GM10248 (cell line): Measurements from ENCODE around the gene SLC25A48.

ENCODE experiments used
- CTCF ChIA-PET: fragments of 300-600 bp; sonication (Branson Sonifier 250); formaldehyde crosslinking; extraction: SDS; loops from one replicate; lab custom pipeline; 2021; ENCODE audit warnings: antibody characterized with exemption; lab: Yijun Ruan, JAX
- POLR2A ChIA-PET: fragments of 350-650 bp; sonication (Branson Sonifier 250); formaldehyde crosslinking; extraction: SDS; loops from one replicate; lab custom pipeline; 2020; ENCODE audit warnings: antibody characterized with exemption; lab: Yijun Ruan, JAX
- DNase-seq: peaks from one replicate; pipeline ENCODE4 v3.0.0; 2012; ENCODE audit errors: extremely low spot score
- TF ChIP-seq, protein P1 (sequence below): IDR thresholded peaks from 2 replicates; pipeline ENCODE4 v1.5.1; 2012; ENCODE audit warnings: mild to moderate bottlenecking, low read depth; ENCODE audit errors: extremely low read depth, missing control alignments, control extremely low read depth

Gene SLC25A48

DNA sequence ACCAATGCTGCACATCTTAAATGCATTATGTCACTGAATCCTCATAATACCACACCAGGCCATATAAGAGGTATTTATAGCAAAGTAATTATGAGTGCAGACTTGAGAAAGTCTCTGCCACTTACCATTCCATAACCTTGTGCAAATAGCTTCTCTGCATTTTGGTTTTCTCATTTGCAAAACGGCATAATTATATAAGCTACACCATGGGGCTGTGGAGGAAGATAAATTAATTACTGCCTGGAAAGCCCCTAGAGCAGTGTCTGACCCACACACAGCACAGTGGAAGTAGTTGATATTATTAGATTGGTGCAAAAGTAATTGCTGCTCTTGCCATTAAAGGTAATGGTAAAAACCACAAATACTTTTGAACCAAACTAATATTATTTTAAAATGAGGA, 70.7 kb downstream of the SLC25A48 start:
- TF ChIP-seq, protein P1, sequence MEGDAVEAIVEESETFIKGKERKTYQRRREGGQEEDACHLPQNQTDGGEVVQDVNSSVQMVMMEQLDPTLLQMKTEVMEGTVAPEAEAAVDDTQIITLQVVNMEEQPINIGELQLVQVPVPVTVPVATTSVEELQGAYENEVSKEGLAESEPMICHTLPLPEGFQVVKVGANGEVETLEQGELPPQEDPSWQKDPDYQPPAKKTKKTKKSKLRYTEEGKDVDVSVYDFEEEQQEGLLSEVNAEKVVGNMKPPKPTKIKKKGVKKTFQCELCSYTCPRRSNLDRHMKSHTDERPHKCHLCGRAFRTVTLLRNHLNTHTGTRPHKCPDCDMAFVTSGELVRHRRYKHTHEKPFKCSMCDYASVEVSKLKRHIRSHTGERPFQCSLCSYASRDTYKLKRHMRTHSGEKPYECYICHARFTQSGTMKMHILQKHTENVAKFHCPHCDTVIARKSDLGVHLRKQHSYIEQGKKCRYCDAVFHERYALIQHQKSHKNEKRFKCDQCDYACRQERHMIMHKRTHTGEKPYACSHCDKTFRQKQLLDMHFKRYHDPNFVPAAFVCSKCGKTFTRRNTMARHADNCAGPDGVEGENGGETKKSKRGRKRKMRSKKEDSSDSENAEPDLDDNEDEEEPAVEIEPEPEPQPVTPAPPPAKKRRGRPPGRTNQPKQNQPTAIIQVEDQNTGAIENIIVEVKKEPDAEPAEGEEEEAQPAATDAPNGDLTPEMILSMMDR = no peak
- no peak for DNase-seq
- ChIA-PET POLR2A (no interaction called here), CTCF (interaction anchor here (1.1 to 1.7 kb wide), 3 partner anchors 16 to 518 kb away, joined by 3 to 4 read pairs (median 4); no protein-coding TSS in a partner anchor)

DNA sequence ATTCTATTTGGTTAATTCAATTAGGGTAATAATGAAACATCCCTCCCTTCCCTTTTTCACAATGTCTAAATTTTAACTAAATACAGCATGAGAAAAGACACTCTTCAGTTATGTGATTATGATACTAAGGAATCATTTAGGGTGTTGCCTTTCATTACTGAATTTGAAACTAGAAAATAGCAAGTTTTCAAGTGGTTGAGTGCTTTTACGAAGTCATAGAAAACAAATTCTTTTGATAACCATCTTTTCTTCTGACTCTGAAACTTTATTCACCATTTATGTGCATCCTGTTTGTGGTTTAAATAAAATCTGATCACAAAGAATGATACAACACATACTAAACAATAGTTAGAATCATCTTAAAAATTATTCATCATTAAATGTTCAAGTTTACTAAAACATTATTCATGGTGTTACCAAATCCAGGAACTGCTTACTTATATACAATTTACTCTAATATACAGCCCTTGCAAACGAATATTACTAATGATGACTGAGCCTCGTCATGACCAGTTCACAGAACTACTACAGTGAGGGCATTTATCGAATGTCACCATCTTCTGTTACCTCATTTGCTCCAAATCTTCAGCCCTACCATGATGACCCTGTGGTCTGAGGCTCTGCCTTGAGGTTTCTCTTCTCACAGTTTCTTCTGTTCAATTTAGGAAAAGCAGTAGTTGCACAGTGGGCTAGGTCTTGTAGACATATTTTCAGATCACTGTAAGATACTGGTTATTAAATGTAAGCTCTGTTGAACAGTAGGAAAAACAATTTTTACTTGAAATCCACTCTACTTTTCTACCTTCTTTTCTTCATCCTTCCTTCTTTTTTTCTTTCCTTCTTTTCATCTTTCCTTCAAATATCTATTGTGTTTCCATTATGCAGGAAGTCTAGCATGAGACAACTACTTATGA, 79.5 kb downstream of the SLC25A48 start:
- TF ChIP-seq, protein P1 = no peak
- ChIA-PET POLR2A (no interaction called here), CTCF (no interaction called here)
- no peak for DNase-seq

DNA sequence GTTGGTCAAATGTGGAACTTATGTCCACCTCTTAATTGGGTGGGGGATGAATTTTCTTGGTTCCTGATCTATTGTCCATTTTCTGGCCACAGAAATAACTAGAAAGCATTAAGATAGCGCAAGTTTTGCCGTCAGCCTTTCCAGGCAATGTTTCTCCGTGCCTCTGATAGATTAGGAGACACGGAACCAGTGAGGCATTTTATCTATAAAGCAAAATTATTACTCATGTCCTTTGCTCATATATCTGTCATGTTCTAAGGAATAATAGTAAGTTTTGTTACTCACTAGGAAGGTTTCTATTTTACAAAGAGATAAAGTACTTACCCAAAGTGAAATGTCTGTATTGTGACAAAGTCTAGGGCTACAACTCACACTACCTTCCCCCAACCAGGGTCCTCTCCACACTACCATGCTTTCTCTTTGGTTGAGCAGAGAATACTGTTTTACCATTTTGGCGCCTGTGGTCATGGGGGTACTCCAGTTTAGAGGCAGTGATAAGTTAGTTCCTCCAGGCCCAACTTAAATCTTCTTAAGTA, 81.1 kb downstream of the SLC25A48 start:
- CTCF ChIA-PET = no interaction called here

DNA sequence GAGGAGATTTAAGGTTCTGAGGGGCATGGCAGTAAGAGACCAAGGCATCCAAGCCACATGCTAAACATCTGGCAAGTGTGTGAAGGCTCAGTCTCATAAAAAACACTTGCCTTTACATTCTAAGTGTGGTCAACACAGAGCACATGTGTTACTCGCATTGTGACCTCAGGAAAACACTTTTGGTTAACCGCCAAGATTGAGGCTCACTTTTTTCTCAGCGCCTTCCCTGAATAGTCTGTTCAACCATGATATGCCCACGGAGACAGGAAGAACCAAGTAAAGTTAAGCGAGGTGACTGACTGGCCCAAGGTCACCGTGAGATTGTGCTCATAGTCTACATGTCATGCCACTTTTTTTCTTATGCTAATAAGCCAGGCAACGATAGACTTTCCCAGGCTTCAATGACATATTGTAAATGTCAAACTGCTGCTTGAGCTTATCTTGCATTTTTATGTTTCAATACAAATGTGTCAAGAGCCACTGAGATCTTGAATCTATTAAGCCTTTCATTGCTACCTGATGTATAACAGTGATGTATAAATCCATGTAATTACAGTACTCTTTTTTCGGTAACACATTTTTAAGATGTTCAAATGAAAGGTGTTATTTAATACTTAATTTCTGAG, 82.3 kb downstream of the SLC25A48 start:
- TF ChIP-seq, protein P1 = no peak
- POLR2A ChIA-PET = no interaction called here
- no peak for DNase-seq
- CTCF ChIA-PET = no interaction called here

More for the DNA sequence above, 81.1 kb downstream of the SLC25A48 start:
- no peak for DNase-seq
- POLR2A ChIA-PET = no interaction called here
- TF ChIP-seq, protein P1 = no peak

DNA sequence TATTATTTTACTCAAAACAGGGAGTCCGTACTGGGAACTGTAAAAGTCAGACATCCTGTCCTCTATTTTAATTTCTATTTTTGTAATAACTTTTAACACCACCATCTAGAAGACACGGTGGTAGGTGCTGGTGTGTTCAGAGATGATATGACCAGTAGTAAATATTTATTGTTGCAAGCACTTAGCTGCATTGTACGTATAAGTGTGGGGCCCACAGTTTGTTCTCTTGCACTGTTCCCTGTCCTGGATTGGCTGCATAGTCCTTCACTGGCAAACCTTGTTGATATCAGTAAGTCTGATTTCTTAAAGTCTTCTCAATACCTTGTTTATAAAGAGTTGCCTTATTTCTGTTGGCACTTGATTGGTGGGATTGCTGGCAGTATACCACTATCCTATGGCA, 85.7 kb downstream of the SLC25A48 start:
- TF ChIP-seq, protein P1 = no peak
- ChIA-PET POLR2A (no interaction called here), CTCF (no interaction called here)
- no peak for DNase-seq

- no peak for DNase-seq
- TF ChIP-seq, protein P1 = no peak
- ChIA-PET CTCF (interaction anchor here (1.0 kb wide), 2 partner anchors 11 to 46 kb away, joined by 3 read pairs; no protein-coding TSS in a partner anchor), POLR2A (no interaction called here)
These were observed 86.9 kb downstream of the SLC25A48 start for GRCh38 chr5:135921388-135921787.
